ENCODE data around the gene OR7A5. TPM values are rescaled to one million over a fixed set of nuclear protein-coding genes. Genes with fewer than 3 reads are reported as not detected.

The OR7A5 gene
- total RNA-seq, 1 experiment from 2014 or later = not detected

DNA sequence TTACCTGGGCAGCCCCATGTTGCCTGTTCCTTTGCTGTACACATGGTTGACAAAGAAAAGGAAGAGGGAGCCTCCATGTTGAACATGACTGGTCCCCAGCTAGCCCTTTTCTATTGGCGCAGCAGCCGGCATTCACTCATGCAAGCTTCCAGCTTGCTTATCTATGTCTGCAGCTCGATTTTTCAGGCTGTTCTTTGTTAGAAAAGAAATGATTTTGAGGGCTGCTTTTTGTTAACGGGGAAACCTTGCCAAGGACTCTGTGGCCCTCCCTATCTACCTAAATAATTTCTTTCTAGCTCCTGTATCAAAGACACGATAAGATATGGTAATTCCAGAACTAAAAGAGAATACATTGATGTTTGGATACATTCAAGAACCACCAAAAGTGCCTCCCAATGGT is 36.2 kb downstream of the OR7A5 start:
- Histone ChIP-seq H3K4ac (ENCODE audit: low read depth, low read length) (no peak overlapping the region), H3K27me3 (ENCODE audit: insufficient read depth, low read length) (no peaks in the 10 kb centered on the region), H2BK20ac (ENCODE audit: low read depth, low read length, poor library complexity, severe bottlenecking) (no peak overlapping the region), H3K4me2 (ENCODE audit: insufficient read depth, insufficient read length, low read length) (no peak overlapping the region), H2BK12ac (ENCODE audit: insufficient read length, low read depth, low read length) (no peak overlapping the region), H2BK5ac (ENCODE audit: insufficient read length, low read length) (no peak overlapping the region), H3K4me1 (ENCODE audit: insufficient read depth, low read length) (no peaks in the 10 kb centered on the region), H3K27ac (ENCODE audit: insufficient read length, low read depth, low read length) (no peak overlapping the region), H2AFZ (ENCODE audit: low read length) (no peak overlapping the region), H2AK5ac (ENCODE audit: insufficient read length, low read length) (no peak overlapping the region), H2BK15ac (ENCODE audit: low read depth, low read length) (no peak overlapping the region), H3K23ac (ENCODE audit: insufficient read length, low read depth, low read length) (no peak overlapping the region), H4K8ac (replicated peaks; ENCODE audit: insufficient read length, low read depth, low read length) (no peak overlapping the region), H3K9me3 (ENCODE audit: control insufficient read depth, low read depth, low read length) (no peaks in the 10 kb centered on the region), H2BK120ac (ENCODE audit: low read depth, low read length, poor library complexity, severe bottlenecking) (no peak overlapping the region), H3K14ac (ENCODE audit: insufficient read depth, low read length) (no peak overlapping the region), H4K5ac (ENCODE audit: insufficient read length, low read depth, low read length) (no peak overlapping the region), H4K91ac (ENCODE audit: insufficient read length, low read depth, low read length) (no peak overlapping the region), H3K56ac (ENCODE audit: insufficient read length, low read depth, low read length) (no peak overlapping the region), H3K79me2 (ENCODE audit: insufficient read depth, low read length) (no peaks in the 10 kb centered on the region), H3K79me1 (ENCODE audit: insufficient read depth, low read depth, low read length, poor library complexity, severe bottlenecking) (no peaks in the 10 kb centered on the region), H3K9ac (ENCODE audit: extremely low read depth, insufficient read length, low read length) (no peak overlapping the region), H4K20me1 (ENCODE audit: control insufficient read depth, insufficient read depth, insufficient read length) (no peaks in the 10 kb centered on the region), H3K23me2 (ENCODE audit: insufficient read length, low read depth, low read length, poor library complexity, severe bottlenecking) (no peaks in the 10 kb centered on the region), H3T11ph (ENCODE audit: low read length) (no peak overlapping the region), H3K18ac (ENCODE audit: insufficient read length, low read depth, low read length) (no peak overlapping the region)
- TF ChIP-seq, protein P1, sequence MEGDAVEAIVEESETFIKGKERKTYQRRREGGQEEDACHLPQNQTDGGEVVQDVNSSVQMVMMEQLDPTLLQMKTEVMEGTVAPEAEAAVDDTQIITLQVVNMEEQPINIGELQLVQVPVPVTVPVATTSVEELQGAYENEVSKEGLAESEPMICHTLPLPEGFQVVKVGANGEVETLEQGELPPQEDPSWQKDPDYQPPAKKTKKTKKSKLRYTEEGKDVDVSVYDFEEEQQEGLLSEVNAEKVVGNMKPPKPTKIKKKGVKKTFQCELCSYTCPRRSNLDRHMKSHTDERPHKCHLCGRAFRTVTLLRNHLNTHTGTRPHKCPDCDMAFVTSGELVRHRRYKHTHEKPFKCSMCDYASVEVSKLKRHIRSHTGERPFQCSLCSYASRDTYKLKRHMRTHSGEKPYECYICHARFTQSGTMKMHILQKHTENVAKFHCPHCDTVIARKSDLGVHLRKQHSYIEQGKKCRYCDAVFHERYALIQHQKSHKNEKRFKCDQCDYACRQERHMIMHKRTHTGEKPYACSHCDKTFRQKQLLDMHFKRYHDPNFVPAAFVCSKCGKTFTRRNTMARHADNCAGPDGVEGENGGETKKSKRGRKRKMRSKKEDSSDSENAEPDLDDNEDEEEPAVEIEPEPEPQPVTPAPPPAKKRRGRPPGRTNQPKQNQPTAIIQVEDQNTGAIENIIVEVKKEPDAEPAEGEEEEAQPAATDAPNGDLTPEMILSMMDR (conservative IDR thresholded peaks at IDR 0.05) = no peak
- no peaks in the 10 kb centered on the region for H3K4me1 Mint-ChIP-seq
- peaks cover 2% of the 10 kb centered on the region for H3K27me3 Mint-ChIP-seq (ENCODE audit: low read depth)
- no CpG with 5 or more reads among the region's 5 CpGs for WGBS (ENCODE audit: extremely low coverage, insufficient read length, low lambda C conversion rate)
- no peak overlapping the region for H3K27ac Mint-ChIP-seq
- DNase-seq = no peak
- H3K9me3 Mint-ChIP-seq = peaks cover 33 to 83% of the 10 kb centered on the region in 2 experiments
- H3K4me3 Mint-ChIP-seq = no peak overlapping the region
- H3K36me3 Mint-ChIP-seq (ENCODE audit: insufficient read depth in 1 of 3, low read depth in 3 of 3) = peaks cover 0 to 12% (median 7%) of the 10 kb centered on the region in 3 experiments; a peak in 4 of 7 replicates

Data from H9 (cell line).